Measurements from ENCODE around the gene ELMO1. TPM values are rescaled to one million over a fixed set of nuclear protein-coding genes. Genes with fewer than 3 reads are reported as not detected.

The ELMO1 gene
- polyA plus RNA-seq, 1 experiment, result not detected

DNA sequence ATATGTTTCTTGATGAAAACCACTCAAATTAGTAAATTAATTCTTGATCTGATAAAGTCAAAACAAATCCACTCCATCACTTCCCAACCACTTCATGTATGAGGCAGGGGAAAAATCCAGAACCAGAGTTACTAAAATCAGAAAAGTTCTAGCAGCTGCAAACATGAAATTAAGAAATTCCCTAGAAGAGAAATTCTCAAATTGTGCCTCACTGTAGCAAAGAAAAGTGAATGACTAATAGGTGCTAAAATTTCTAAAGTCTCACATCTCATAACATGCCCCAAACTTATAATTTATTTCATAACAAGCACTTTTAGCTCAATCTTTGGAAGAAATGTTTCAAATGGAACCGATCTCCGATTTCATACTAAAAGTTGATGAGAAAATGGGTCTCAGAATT, 379.3 kb downstream of the ELMO1 start:
- no peaks in the 10 kb centered on the region for H3K27me3 ChIP-seq (ENCODE audit: control insufficient read depth, insufficient read depth, low read length)
- TF ChIP-seq, protein P1, sequence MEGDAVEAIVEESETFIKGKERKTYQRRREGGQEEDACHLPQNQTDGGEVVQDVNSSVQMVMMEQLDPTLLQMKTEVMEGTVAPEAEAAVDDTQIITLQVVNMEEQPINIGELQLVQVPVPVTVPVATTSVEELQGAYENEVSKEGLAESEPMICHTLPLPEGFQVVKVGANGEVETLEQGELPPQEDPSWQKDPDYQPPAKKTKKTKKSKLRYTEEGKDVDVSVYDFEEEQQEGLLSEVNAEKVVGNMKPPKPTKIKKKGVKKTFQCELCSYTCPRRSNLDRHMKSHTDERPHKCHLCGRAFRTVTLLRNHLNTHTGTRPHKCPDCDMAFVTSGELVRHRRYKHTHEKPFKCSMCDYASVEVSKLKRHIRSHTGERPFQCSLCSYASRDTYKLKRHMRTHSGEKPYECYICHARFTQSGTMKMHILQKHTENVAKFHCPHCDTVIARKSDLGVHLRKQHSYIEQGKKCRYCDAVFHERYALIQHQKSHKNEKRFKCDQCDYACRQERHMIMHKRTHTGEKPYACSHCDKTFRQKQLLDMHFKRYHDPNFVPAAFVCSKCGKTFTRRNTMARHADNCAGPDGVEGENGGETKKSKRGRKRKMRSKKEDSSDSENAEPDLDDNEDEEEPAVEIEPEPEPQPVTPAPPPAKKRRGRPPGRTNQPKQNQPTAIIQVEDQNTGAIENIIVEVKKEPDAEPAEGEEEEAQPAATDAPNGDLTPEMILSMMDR (IDR thresholded peaks at IDR 0.05; ENCODE audit: low read depth, low read length), result no peak
- no peak overlapping the region for H3K4me3 ChIP-seq (ENCODE audit: low read depth, low read length)
- DNase-seq (ENCODE audit: low read depth, low spot score), result no peak
- H3K27ac ChIP-seq (ENCODE audit: low read depth, low read length), result no peak overlapping the region
- ChIA-PET POLR2A (no interaction called here), CTCF (interaction anchor here (0.7 kb wide), 1 partner anchor 80 kb away, joined by 4 read pairs; no protein-coding TSS in a partner anchor)
- H3K9me3 ChIP-seq (ENCODE audit: control insufficient read depth, insufficient read depth, low read length), result no peaks in the 10 kb centered on the region

DNA sequence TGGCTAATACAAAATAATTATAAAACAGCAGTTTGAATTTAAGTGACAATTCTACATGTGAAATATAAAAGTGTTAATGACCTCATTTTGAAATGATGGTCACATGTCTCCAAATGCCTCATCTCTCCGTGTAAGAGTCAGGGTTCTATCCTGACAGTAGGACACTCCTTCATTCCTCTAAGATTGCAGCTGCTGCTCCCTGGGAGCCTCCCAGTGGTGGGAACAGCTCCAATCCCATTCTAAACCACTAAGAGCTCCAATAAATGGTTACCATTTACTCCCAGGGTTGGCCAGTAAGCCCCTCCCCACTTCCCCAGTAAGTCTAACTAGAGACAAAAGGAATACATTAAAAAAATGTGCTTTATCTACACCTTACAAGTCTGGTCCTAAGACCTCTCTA, 379.8 kb downstream of the ELMO1 start:
- Histone ChIP-seq H3K27ac (ENCODE audit: low read depth, low read length) (no peak overlapping the region), H3K27me3 (ENCODE audit: control insufficient read depth, insufficient read depth, low read length) (no peaks in the 10 kb centered on the region), H3K9me3 (ENCODE audit: control insufficient read depth, insufficient read depth, low read length) (no peaks in the 10 kb centered on the region), H3K4me3 (ENCODE audit: low read depth, low read length) (no peak overlapping the region)
- TF ChIP-seq, protein P1 (IDR thresholded peaks at IDR 0.05; ENCODE audit: low read depth, low read length), result 0 out of 2 replicates have a peak, but pooled peaks have one; percentile 3
- POLR2A ChIA-PET, result no interaction called here
- CTCF ChIA-PET, result interaction anchor here (0.7 kb wide), 1 partner anchor 80 kb away, joined by 4 read pairs; no protein-coding TSS in a partner anchor
- DNase-seq (ENCODE audit: low read depth, low spot score), result no peak

DNA sequence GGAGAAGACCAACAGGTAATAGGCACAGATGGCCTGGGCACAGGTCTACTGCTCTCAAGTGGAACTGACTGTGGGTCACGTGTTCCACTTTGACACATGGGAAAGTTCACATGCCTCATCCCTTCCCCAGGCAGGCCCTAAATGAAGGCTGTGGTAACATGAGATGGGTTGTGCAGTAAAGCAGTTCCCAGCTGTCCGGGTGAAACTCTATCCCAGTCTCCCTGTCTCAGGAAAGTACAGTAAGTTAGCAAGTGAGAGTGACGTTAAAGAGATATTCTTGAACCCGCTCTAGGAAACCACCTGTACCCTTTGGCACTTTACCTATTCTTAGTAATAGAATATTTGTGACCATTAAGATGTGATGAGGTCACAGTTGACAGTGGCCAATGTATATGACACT, 380.6 kb downstream of the ELMO1 start:
- ChIA-PET POLR2A (no interaction called here), CTCF (no interaction called here)
- no peak for DNase-seq (ENCODE audit: low read depth, low spot score)
- Histone ChIP-seq H3K27me3 (ENCODE audit: control insufficient read depth, insufficient read depth, low read length) (no peaks in the 10 kb centered on the region), H3K9me3 (ENCODE audit: control insufficient read depth, insufficient read depth, low read length) (no peaks in the 10 kb centered on the region), H3K4me3 (ENCODE audit: low read depth, low read length) (no peak overlapping the region), H3K27ac (ENCODE audit: low read depth, low read length) (no peak overlapping the region)
- TF ChIP-seq, protein P1 (IDR thresholded peaks at IDR 0.05; ENCODE audit: low read depth, low read length), result no peak

DNA sequence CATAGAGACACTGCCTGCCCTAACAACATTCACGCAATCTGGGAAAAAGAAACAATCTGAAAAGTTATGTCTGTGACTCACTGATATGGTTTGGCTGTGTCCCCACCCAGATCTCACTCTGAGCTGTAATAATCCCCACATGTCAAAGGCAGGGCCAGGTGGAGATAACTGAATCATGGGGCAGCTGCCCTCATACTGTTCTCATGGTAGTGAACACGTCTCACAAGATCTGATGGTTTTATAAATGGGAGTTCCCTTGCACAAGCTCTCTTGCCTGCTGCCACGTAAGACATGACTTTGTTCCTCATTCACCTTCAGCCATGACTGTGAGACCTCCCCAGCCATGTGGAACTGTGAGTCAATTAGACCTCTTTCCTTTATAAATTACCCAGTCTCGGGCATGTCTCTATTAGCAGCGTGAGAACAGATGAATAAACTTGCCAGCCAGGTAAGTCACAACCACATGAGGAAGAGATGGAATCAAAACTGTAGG, 382.8 kb downstream of the ELMO1 start:
- ChIA-PET CTCF (no interaction called here), POLR2A (no interaction called here)
- no peak overlapping the region for H3K27ac ChIP-seq (ENCODE audit: low read depth, low read length)
- TF ChIP-seq, protein P1 (IDR thresholded peaks at IDR 0.05; ENCODE audit: low read depth, low read length), result no peak
- no peak for DNase-seq (ENCODE audit: low read depth, low spot score)
- H3K9me3 ChIP-seq (ENCODE audit: control insufficient read depth, insufficient read depth, low read length), result no peaks in the 10 kb centered on the region
- H3K4me3 ChIP-seq (ENCODE audit: low read depth, low read length), result no peak overlapping the region
- no peaks in the 10 kb centered on the region for H3K27me3 ChIP-seq (ENCODE audit: control insufficient read depth, insufficient read depth, low read length)

DNA sequence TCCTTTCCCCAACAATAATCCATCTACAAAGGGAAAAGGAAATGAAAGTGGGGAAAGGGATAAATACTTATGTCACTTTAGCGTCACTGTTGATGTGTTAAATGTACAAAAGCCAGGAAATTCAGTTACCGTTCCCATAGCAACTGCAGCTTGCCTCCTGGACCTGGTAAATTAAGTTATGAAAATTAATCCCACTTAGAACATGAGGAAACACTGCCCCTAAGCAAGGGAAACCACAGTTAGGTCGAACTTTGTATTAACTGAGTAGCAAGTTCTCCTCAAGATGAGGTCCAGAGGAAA, 386.2 kb downstream of the ELMO1 start:
- CTCF ChIA-PET, result no interaction called here
- Histone ChIP-seq H3K27ac (ENCODE audit: low read depth, low read length) (no peak overlapping the region), H3K9me3 (ENCODE audit: control insufficient read depth, insufficient read depth, low read length) (no peaks in the 10 kb centered on the region), H3K4me3 (ENCODE audit: low read depth, low read length) (no peak overlapping the region), H3K27me3 (ENCODE audit: control insufficient read depth, insufficient read depth, low read length) (peaks cover 3% of the 10 kb centered on the region)
- TF ChIP-seq, protein P1 (IDR thresholded peaks at IDR 0.05; ENCODE audit: low read depth, low read length), result no peak
- DNase-seq (ENCODE audit: low read depth, low spot score), result no peak
- POLR2A ChIA-PET, result no interaction called here
